ENCODE measurements around the gene COL27A1. TPM values are rescaled to one million over a fixed set of nuclear protein-coding genes. Genes with fewer than 3 reads are reported as not detected.

COL27A1 gene
- total RNA-seq, 5 donors from 2014 or later (not counting 1 experiment from before 2014, with no cell fraction given): 0.53 to 1.7 (median 0.95) TPM

DNA sequence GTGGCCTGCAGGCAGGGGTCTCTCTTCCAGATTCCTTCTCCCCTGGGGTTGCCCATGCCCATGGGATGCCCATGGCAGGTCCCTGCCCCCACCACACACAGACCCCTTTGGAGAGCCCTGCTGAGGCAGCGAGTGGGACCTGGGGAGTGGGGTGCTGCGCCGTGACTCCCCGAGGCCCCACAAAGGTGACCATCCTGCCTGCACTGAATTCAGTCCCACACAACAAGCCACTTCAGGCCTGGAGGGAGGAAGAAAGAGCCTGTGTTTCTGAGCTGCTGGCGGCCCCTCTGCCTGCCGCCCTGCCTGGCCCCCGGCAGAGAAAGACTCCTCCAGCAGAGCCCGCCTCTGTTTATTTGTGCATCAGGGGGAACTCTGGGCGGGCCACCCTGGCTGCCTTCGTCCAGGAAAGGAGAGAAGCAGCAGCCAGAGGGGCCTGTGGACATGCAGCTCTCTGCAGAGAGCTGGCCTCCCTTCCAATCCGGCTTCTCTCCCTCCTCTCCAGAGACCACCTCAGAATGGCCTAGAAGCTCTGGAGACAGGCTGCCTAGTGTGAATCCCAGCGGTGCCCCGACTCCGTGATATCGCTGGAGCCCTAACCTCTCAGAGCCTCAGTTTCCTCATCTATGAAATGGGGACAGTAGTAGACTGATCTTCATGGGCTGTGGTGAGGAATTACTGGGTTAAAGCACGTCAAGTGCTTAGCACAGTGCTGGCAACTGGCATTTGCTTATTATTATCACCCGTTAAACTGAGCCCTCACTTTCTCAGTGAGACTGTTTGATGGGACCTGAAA is 72.9 kb downstream of the COL27A1 start:
- H3K27ac ChIP-seq (ENCODE audit: low read length): no peak overlapping the region
- no peak for ATAC-seq (replicated peaks in 1 of 4)
- POLR2A ChIA-PET: no interaction called here
- peaks cover 0 to 21% of the 10 kb centered on the region in 2 experiments for H3K27me3 ChIP-seq (replicated peaks in 1 of 2; ENCODE audit: control insufficient read depth in 2 of 2, extremely low read depth in 1 of 2, insufficient read depth in 2 of 2, low read length in 1 of 2)
- H3K4me1 ChIP-seq (ENCODE audit: control insufficient read depth in 1 of 2, extremely low read depth in 1 of 2, insufficient read depth in 2 of 2, low read length in 2 of 2): no peaks in the 10 kb centered on the region
- H3K4me3 Mint-ChIP-seq: no peak overlapping the region
- H3K27ac Mint-ChIP-seq: no peak overlapping the region
- 59% methylated on average over 8 of the region's 17 CpGs for WGBS (ENCODE audit: insufficient coverage)
- no peaks in the 10 kb centered on the region for H3K9me3 Mint-ChIP-seq
- no peaks in the 10 kb centered on the region for H3K36me3 ChIP-seq (ENCODE audit: control insufficient read depth in 2 of 2, extremely low read depth in 1 of 2, insufficient read depth in 1 of 2, low read length in 1 of 2)
- peaks cover 3% of the 10 kb centered on the region in 2 donors for H3K27me3 Mint-ChIP-seq
- H3K36me3 Mint-ChIP-seq: no peaks in the 10 kb centered on the region
- H3K4me1 Mint-ChIP-seq: no peaks in the 10 kb centered on the region
- DNase-seq: no peak
- no peaks in the 10 kb centered on the region for H3K9me3 ChIP-seq
- CTCF ChIA-PET: no interaction called here
- no peak overlapping the region for H3K4me3 ChIP-seq (ENCODE audit: control insufficient read depth in 1 of 2, extremely low read depth in 1 of 2, low read length in 1 of 2)

DNA sequence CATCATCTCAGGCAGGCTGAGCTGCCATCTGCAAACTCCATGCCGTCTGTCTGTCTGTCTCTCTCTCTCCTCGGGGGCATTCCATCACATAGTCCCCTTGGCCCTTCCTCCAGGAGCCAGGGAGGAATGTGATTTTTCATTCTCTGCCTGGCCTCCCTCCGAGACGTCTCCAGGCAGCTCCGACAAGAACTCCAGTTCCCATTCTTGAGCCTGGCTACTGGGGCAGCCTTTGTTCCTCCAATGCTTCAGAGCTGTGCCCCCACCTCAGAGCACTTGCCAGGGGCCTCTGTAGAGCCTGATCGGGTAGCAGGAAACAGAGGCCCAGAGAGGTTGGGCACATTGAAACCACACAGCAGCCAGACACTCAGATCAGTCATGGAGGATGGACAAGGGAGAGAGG is 74.0 kb downstream of the COL27A1 start:
- peaks cover 0 to 21% of the 10 kb centered on the region in 2 experiments for H3K27me3 ChIP-seq (replicated peaks in 1 of 2; ENCODE audit: control insufficient read depth in 2 of 2, extremely low read depth in 1 of 2, insufficient read depth in 2 of 2, low read length in 1 of 2)
- Mint-ChIP-seq H3K9me3 (no peaks in the 10 kb centered on the region), H3K27me3 (peaks cover 3% of the 10 kb centered on the region in 2 donors), H3K4me1 (no peaks in the 10 kb centered on the region), H3K36me3 (no peaks in the 10 kb centered on the region), H3K4me3 (no peak overlapping the region), H3K27ac (no peak overlapping the region)
- no peaks in the 10 kb centered on the region for H3K36me3 ChIP-seq (ENCODE audit: control insufficient read depth in 2 of 2, extremely low read depth in 1 of 2, insufficient read depth in 1 of 2, low read length in 1 of 2)
- no peak overlapping the region for H3K4me3 ChIP-seq (ENCODE audit: control insufficient read depth in 1 of 2, extremely low read depth in 1 of 2, low read length in 1 of 2)
- POLR2A ChIA-PET: no interaction called here
- DNase-seq (no peak), ATAC-seq (replicated peaks in 1 of 4) (no peak)
- H3K9me3 ChIP-seq: no peaks in the 10 kb centered on the region
- H3K4me1 ChIP-seq (ENCODE audit: control insufficient read depth in 1 of 2, extremely low read depth in 1 of 2, insufficient read depth in 2 of 2, low read length in 2 of 2): no peaks in the 10 kb centered on the region
- CTCF ChIA-PET: no interaction called here
- no peak overlapping the region for H3K27ac ChIP-seq (ENCODE audit: low read length)
- 89% methylated on average over 4 of the region's 6 CpGs for WGBS (ENCODE audit: insufficient coverage)

DNA sequence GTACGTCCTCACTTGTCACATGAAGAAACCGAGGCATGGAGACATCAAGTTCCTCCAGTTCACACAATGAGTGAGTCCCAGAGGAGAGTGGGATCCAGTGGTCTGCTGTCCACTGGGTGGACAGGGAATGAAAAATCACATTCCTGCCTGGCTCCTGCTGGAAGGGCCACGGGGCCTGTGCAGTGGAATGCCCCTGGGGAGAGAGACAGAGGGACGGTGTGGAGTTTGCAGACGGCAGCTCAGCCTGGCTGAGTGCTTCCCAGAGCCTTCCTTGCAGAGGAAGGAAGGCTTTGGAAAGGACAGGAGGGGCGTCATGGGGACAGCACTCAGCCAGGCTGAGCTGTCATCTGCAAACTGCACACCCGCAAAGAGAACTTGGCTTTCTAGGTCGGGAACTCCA is 74.7 kb downstream of the COL27A1 start:
- H3K4me3 Mint-ChIP-seq: no peak overlapping the region
- CTCF ChIA-PET: no interaction called here
- Histone ChIP-seq H3K27me3 (replicated peaks in 1 of 2; ENCODE audit: control insufficient read depth in 2 of 2, extremely low read depth in 1 of 2, insufficient read depth in 2 of 2, low read length in 1 of 2) (peaks cover 0 to 22% of the 10 kb centered on the region in 2 experiments), H3K36me3 (ENCODE audit: control insufficient read depth in 2 of 2, extremely low read depth in 1 of 2, insufficient read depth in 1 of 2, low read length in 1 of 2) (no peaks in the 10 kb centered on the region), H3K27ac (ENCODE audit: low read length) (no peak overlapping the region), H3K4me1 (ENCODE audit: control insufficient read depth in 1 of 2, extremely low read depth in 1 of 2, insufficient read depth in 2 of 2, low read length in 2 of 2) (no peaks in the 10 kb centered on the region), H3K9me3 (no peaks in the 10 kb centered on the region), H3K4me3 (ENCODE audit: control insufficient read depth in 1 of 2, extremely low read depth in 1 of 2, low read length in 1 of 2) (no peak overlapping the region)
- POLR2A ChIA-PET: no interaction called here
- DNase-seq (no peak), ATAC-seq (replicated peaks in 1 of 4) (no peak)
- WGBS (ENCODE audit: insufficient coverage): 82% methylated on average over 6 of the region's 8 CpGs
- no peak overlapping the region for H3K27ac Mint-ChIP-seq
- no peaks in the 10 kb centered on the region for H3K9me3 Mint-ChIP-seq
- H3K36me3 Mint-ChIP-seq: no peaks in the 10 kb centered on the region
- H3K27me3 Mint-ChIP-seq: peaks cover 3% of the 10 kb centered on the region in 2 donors
- H3K4me1 Mint-ChIP-seq: no peaks in the 10 kb centered on the region

DNA sequence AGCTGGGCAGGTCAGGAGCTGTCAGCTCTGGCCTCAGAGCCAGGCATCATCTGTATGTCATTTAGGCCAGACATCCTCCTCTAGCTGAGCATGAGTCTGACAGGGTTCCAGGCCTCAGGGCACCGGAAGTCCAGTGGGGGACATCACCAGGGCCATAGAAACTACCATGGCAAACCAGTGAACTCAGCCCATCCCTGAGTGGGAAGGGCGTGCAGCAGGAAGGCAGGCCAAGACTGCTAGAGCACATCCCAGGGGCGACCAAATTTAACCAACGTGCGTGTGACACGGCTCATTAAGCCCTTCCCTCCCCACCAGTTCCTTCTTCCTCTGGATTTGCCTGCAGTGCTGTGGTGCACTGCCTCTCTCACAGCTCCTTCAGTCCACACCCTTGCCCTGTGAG is 75.9 kb downstream of the COL27A1 start:
- DNase-seq (no peak), ATAC-seq (replicated peaks in 1 of 4) (no peak)
- H3K27me3 Mint-ChIP-seq: peaks cover 7% of the 10 kb centered on the region in 2 donors
- peaks cover 0 to 2% (median 0%) of the 10 kb centered on the region in 3 donors for H3K4me1 Mint-ChIP-seq
- CTCF ChIA-PET: no interaction called here
- H3K36me3 Mint-ChIP-seq: no peaks in the 10 kb centered on the region
- no peaks in the 10 kb centered on the region for H3K9me3 Mint-ChIP-seq
- H3K27ac Mint-ChIP-seq: no peak overlapping the region
- Histone ChIP-seq H3K4me1 (ENCODE audit: control insufficient read depth in 1 of 2, extremely low read depth in 1 of 2, insufficient read depth in 2 of 2, low read length in 2 of 2) (no peaks in the 10 kb centered on the region), H3K9me3 (no peaks in the 10 kb centered on the region), H3K4me3 (ENCODE audit: control insufficient read depth in 1 of 2, extremely low read depth in 1 of 2, low read length in 1 of 2) (no peak overlapping the region), H3K27ac (ENCODE audit: low read length) (no peak overlapping the region), H3K27me3 (replicated peaks in 1 of 2; ENCODE audit: control insufficient read depth in 2 of 2, extremely low read depth in 1 of 2, insufficient read depth in 2 of 2, low read length in 1 of 2) (peaks cover 0 to 26% of the 10 kb centered on the region in 2 experiments), H3K36me3 (ENCODE audit: control insufficient read depth in 2 of 2, extremely low read depth in 1 of 2, insufficient read depth in 1 of 2, low read length in 1 of 2) (no peaks in the 10 kb centered on the region)
- no peak overlapping the region for H3K4me3 Mint-ChIP-seq
- WGBS (ENCODE audit: insufficient coverage): 78% methylated on average over 6 of the region's 6 CpGs
- POLR2A ChIA-PET: no interaction called here

DNA sequence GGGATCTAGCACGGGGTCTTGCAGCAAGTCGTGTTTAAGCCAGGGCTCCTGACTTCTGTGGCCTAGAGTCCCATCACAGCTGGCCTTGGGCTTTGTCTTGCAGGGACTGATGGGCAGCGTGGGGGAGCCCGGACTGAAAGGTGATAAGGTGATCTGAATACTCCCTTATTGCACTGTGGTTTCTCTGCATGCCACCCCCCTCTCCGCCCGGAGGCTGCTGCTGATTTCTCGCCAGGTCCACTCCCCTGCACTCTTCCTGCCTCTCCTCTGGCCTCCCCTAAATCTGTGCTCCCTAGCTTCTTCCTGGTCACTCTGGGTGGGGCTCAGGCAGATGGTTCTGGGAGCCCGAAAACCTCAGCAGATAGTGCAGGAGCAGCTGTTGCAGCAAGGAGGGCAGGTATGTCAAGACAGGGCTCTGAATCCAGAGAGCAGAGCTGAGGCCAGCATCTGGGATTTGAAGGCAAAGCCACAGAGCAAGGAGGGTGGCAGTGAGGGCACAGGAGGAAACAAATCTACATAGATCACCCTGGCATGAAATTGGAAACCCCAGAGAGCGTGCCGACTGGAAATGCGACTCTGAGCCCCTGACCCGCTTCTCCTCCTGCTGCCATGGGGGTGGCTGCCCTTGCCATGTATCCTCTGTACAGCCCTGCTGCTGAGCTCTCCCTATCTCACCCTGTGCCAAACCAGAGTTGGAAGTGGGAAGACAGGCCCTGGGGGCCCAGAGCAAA is 76.5 kb downstream of the COL27A1 start:
- H3K27me3 ChIP-seq (replicated peaks in 1 of 2; ENCODE audit: control insufficient read depth in 2 of 2, extremely low read depth in 1 of 2, insufficient read depth in 2 of 2, low read length in 1 of 2): peaks cover 0 to 23% of the 10 kb centered on the region in 2 experiments
- no peak overlapping the region for H3K27ac ChIP-seq (ENCODE audit: low read length)
- H3K27ac Mint-ChIP-seq: peak overlapping the region in 1 of 2 donors; percentile 43
- H3K4me3 Mint-ChIP-seq: no peak overlapping the region
- CTCF ChIA-PET: no interaction called here
- 78% methylated on average over 12 of the region's 12 CpGs for WGBS (ENCODE audit: insufficient coverage)
- POLR2A ChIA-PET: no interaction called here
- no peak for ATAC-seq (replicated peaks in 1 of 4)
- H3K4me1 Mint-ChIP-seq: peaks cover 0 to 2% (median 0%) of the 10 kb centered on the region in 3 donors
- peaks cover 7 to 10% of the 10 kb centered on the region in 2 donors for H3K27me3 Mint-ChIP-seq
- H3K4me3 ChIP-seq (ENCODE audit: control insufficient read depth in 1 of 2, extremely low read depth in 1 of 2, low read length in 1 of 2): no peak overlapping the region
- no peaks in the 10 kb centered on the region for H3K9me3 Mint-ChIP-seq
- H3K36me3 Mint-ChIP-seq: no peaks in the 10 kb centered on the region
- H3K36me3 ChIP-seq (ENCODE audit: control insufficient read depth in 2 of 2, extremely low read depth in 1 of 2, insufficient read depth in 1 of 2, low read length in 1 of 2): no peaks in the 10 kb centered on the region
- no peak for DNase-seq
- H3K9me3 ChIP-seq: no peaks in the 10 kb centered on the region
- no peaks in the 10 kb centered on the region for H3K4me1 ChIP-seq (ENCODE audit: control insufficient read depth in 1 of 2, extremely low read depth in 1 of 2, insufficient read depth in 2 of 2, low read length in 2 of 2)

DNA sequence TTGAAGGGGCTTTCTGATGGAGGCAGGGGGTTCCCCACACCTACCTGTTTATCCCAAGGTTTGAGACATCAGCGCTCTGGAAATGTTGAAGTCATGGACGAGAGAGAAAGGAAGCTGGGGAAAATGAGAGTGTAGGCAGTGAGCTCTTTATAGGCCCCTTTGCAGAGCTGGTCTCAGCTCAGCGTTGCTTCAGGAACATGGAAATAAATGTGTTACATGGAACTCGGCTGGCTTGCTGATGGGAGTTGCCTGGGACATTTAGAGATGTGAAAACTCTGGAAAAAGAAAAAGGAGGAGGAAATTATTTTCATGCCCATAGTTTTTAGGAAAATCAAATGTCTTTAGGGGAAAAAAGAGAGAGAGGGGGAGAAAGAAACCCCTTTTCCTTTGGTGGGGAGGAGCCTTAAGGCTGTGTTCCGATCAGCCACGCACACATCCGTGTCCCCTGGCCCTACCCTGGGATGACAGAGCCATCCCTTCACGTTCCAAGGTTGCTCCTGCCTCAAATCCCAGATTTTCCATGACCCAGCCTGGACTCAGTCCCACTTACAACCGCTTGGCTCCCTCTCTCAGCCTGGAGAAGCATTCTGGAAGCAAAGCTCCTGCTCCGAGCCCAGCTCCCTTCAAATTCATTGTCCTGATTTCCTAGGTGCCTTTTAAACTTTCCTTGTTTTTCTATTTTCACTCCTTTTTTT is 78.3 kb downstream of the COL27A1 start:
- 73% methylated on average over 4 of the region's 10 CpGs for WGBS (ENCODE audit: insufficient coverage)
- DNase-seq: no peak

More for the DNA sequence above, 78.3 kb downstream of the COL27A1 start:
- Histone ChIP-seq H3K4me3 (ENCODE audit: control insufficient read depth in 1 of 2, extremely low read depth in 1 of 2, low read length in 1 of 2) (no peak overlapping the region), H3K4me1 (ENCODE audit: control insufficient read depth in 1 of 2, extremely low read depth in 1 of 2, insufficient read depth in 2 of 2, low read length in 2 of 2) (no peaks in the 10 kb centered on the region), H3K27me3 (replicated peaks in 1 of 2; ENCODE audit: control insufficient read depth in 2 of 2, extremely low read depth in 1 of 2, insufficient read depth in 2 of 2, low read length in 1 of 2) (peaks cover 0 to 18% of the 10 kb centered on the region in 2 experiments), H3K9me3 (no peaks in the 10 kb centered on the region), H3K36me3 (ENCODE audit: control insufficient read depth in 2 of 2, extremely low read depth in 1 of 2, insufficient read depth in 1 of 2, low read length in 1 of 2) (no peaks in the 10 kb centered on the region), H3K27ac (ENCODE audit: low read length) (no peak overlapping the region)
- Mint-ChIP-seq H3K27ac (no peak overlapping the region), H3K9me3 (no peaks in the 10 kb centered on the region), H3K4me1 (peaks cover 0 to 2% (median 0%) of the 10 kb centered on the region in 3 donors), H3K36me3 (no peaks in the 10 kb centered on the region), H3K4me3 (no peak overlapping the region), H3K27me3 (peaks cover 7 to 10% of the 10 kb centered on the region in 2 donors)
- ChIA-PET POLR2A (no interaction called here), CTCF (no interaction called here)
- no peak for ATAC-seq (replicated peaks in 1 of 4)

Measured in T-cell (primary cell).